ENCODE results near the gene TTLL8. TPM values are rescaled to one million over a fixed set of nuclear protein-coding genes. Genes with fewer than 3 reads are reported as not detected.

The TTLL8 gene
- total RNA-seq, 1 donor from 2014 or later, result not detected

- DNase-seq, result no peak
Measured at GRCh38 chr22:50040717-50041116, 17.4 kb downstream of the TTLL8 start.

GRCh38 chr22:50039669-50040443 lies 18.2 kb downstream of the TTLL8 start:
- DNase-seq, result no peak

GRCh38 chr22:50035976-50036724 lies 21.9 kb downstream of the TTLL8 start:
- DNase-seq, result no peak

GRCh38 chr22:50035131-50035881 lies 22.8 kb downstream of the TTLL8 start:
- no peak for DNase-seq

GRCh38 chr22:50034126-50035081 lies 23.7 kb downstream of the TTLL8 start:
- no peak for DNase-seq

GRCh38 chr22:50032941-50033601 lies 25.0 kb downstream of the TTLL8 start:
- DNase-seq, result no peak

GRCh38 chr22:50032109-50032871 lies 25.8 kb downstream of the TTLL8 start:
- no peak for DNase-seq

GRCh38 chr22:50031189-50032091 lies 26.7 kb downstream of the TTLL8 start:
- no peak for DNase-seq

GRCh38 chr22:50030297-50031188 lies 27.6 kb downstream of the TTLL8 start:
- DNase-seq, result peak; percentile 75

GRCh38 chr22:50027639-50028537 lies 30.2 kb downstream of the TTLL8 start:
- DNase-seq, result no peak

- no peak for DNase-seq
Measured at GRCh38 chr22:50025993-50026392, 32.1 kb downstream of the TTLL8 start.

- no peak for DNase-seq
Measured at GRCh38 chr22:50022171-50022819, 35.8 kb downstream of the TTLL8 start.

- no peak for DNase-seq
Measured at GRCh38 chr22:50020606-50021005, 37.5 kb downstream of the TTLL8 start.

GRCh38 chr22:50019316-50019715 lies 38.8 kb downstream of the TTLL8 start:
- no peak for DNase-seq

- DNase-seq, result no peak
Measured at GRCh38 chr22:50018608-50019285, 39.4 kb downstream of the TTLL8 start.

GRCh38 chr22:50017701-50018224 lies 40.3 kb downstream of the TTLL8 start:
- no peak for DNase-seq
